Activated T-helper 9 cell treated with anti-CD3 and anti-CD28 coated beads, Interleukin-2, amount 50 U/mL, for 16 hours (primary cell): Measurements from ENCODE around the gene ZDHHC4.

Source experiments
- DNase-seq: peaks from one replicate; pipeline ENCODE4 v3.0.0-alpha.2; 2020; ENCODE audit warnings: low read depth

The ZDHHC4 gene

DNA sequence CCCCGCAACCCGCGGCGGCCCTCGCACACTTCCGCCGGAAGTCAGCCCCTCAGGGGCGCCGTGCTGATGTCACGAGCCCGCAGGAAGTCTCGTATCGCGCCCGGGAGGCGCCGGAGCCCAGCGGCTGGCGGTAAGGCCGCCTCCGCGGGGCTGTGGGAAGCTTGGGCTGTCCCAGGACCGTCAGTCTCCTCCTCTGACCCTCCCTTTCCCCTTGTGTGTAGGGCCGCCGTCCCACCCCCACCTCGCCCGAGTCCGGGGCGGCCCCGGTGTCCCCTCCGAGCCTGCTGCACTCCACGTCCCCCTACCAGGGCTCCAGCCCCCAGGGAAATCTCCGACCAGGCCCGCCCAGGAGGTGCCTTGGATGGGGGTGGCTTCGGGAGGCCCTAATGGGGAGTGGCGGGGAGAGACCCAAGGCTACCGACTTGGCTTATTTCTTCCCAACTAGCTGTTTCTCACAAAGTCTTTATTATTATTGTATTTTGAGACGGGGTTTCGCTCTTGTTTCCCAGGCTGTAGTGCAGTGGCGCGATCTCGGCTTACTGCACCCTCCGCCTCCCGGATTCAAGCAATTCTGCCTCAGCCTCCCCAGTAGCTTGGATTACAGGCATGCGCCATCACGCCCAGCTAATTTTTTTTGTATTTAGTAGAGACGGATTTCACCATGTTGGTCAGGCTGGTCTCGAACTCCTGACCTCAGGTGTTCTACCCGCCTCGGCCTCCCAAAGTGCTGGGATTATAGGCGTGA, at the start of gene ZDHHC4:
Gene ZDHHC4, plus strand, starts transcription at position 86 of the 745 bp plus-strand sequence. CDS start 3,108 bp downstream, outside the sequence.
- DNase-seq = peak; percentile 84

DNA sequence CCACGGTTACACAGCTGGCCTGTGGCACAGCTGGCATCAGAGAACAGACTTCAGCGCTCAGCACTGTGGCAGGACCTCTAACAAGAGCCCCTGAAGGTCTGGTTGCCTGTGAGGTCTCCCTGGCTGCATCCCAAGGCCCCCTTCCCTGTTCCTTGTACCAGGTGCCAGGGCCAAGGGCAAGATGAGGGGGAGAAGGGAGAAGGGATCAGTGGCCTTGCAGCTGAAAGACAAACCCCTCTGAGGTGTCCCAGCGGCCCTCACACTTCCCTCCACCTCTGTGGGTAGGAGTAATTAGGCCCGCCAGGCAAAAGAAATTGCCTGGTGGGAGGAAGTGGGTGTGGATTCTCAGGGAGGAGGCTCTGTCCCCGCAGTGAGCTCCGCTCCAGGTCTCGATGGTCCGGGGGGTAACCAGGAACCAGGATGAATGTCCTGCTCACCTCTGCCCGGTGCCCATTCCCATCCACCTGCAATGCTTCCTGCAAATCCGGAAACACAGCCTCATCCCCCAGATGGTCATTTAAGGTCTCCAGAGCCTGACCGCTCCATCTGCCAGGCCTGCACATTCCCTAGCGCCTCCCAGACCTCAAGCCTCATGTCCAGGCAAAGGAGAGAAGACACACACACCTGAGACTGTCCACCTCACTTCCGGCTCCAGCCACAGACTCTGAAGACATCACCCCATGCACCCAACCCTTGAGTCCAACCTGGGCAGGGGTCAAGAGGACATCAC, 48.7 kb upstream of the ZDHHC4 start:
- DNase-seq = no peak

DNA sequence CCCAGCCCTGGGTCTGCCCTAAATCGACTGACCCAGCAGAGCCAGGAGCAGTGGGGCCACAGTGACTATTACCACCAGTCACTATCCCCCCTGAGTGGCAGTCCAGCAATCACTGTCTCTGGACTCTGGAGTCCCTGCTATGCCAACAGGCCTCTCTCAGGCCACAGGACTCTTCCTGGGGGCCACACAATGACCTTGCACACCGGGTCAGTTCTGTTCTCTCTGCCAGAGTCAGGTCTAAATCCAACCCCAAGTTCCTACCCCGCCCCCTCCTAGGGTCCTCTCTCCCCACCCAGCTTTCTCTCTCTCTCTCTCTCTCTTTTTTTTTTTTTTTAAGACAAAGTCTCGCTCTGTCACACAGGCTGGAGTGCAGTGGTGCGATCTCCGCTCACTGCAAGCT, 47.6 kb upstream of the ZDHHC4 start:
- no peak for DNase-seq

DNA sequence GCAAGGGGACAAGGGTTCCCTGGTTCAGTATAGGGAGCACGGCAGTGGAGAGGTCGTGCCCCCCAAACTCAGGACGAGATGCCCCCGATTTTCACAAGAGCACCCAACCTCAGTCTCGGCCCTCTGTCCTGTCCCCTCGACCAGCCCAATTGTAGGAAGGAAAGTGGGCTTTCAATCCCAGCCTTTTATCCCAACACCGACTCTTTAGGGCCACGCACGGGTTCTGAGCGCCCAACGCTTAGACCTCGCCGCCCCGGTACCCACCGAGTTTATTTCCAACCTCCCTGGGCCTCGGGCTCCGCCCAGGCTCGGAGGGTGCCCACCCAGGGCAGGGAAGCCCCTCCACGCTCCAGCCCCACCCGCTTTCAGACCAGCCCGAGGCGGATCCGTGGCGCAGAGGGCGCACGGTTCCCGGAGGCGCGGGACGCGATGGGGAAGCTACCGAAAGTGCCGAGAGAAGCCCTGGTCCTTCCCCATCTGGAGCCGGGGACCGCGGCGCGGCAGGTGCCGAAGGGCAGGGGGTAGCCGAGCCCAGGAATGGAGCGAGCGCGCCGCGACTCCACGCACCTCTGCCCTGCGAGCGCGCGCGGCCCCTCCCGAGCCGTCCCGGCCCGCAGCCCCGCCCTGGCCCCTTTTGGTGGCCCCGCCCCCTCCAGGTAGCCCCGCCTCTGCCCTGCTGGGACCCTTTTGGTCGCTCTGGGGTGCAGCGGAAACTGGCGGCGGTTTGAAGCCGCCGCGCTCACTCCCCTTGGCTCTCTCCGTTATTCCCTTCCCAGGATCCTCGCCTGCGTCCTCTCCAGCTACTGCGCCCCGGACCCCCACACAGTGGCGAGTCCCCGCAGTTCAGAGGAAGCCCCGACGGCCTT, 46.4 kb upstream of the ZDHHC4 start:
- peak; percentile 29 for DNase-seq

DNA sequence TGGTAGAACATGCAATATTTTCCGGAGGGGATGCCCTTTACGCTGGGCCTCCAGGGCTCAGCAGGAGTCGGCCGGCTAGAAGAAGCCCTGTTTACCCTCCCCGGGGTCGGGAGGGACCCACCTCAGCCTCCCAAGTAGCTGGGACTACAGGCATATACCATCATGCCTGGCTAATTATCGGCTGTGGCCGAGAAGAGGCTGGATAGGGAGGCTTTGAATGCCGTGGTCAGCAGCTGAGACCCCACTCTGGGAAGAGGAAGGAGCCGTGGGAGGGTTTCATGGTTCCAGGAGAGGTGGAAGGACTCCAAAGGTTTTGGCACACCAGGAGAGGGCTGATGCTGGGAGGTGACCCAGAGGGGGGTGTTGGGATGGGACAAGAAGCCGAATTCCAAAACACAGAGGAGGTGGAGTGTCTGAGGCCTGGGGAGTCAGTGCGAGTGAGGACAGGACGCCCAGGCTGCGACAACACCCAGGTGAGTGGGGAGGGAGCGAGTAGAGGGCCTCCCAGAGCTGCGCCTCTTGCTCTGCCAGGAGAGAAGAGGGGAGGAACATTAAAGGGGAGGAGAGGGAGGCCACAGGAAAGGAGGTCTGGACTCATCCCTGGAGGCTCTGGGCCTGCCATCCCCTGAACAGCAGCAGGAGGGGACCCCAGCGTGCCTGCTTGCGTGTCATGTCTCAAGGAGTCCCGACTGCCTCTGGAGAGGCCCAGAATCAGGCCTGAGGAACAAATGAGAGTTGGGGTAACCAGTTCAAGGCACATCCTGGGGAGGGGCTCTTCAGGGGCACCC, 45.6 kb upstream of the ZDHHC4 start:
- DNase-seq = no peak

DNA sequence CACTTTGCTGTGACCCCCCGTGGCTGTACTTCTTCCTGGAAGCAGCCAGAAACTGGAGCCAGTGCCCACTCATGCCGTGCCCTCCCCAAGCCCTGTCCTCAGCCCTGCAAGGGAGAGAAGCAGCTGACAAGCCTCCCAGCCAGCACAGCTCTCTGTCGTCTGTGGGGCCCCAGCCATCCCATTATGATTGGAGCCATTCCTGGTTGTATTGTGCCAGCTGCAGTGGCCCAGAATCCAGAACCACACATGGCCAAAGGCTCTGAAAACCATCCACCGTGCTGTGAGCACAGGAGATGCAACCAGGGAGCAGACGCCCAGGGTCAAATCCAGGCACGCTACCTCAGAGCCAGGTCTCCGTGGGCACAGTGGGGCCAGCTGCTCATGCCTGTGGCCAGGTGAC, 44.7 kb upstream of the ZDHHC4 start:
- no peak for DNase-seq

DNA sequence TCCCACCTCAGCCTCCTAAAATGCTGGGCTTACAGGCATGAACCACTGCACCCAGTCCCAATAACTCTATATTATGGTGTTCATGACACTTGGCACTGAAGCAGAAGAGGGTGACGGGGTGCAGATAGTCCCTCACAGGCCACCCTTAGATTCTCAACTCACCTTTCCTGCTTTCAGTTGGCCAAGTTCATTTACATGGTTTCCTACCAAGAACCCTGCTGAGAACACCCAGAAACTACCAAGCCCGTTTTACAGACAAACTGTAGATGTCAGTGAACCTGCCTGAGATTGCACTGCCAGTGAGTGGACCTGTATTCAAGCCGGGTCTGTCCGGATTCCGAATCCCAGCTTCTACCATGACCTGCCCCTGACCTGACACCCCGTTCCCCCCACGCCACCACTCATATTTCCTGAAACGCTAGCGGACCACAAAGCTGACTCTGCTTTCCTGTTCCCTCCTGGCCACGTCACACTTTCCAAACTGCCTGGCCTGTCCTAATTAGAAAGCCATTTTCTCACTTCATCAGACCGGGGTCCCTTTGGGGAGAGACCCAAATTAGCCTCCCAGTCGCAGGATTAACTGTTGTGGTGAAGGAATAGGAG, 43.3 kb upstream of the ZDHHC4 start:
- peak; percentile 18 for DNase-seq

DNA sequence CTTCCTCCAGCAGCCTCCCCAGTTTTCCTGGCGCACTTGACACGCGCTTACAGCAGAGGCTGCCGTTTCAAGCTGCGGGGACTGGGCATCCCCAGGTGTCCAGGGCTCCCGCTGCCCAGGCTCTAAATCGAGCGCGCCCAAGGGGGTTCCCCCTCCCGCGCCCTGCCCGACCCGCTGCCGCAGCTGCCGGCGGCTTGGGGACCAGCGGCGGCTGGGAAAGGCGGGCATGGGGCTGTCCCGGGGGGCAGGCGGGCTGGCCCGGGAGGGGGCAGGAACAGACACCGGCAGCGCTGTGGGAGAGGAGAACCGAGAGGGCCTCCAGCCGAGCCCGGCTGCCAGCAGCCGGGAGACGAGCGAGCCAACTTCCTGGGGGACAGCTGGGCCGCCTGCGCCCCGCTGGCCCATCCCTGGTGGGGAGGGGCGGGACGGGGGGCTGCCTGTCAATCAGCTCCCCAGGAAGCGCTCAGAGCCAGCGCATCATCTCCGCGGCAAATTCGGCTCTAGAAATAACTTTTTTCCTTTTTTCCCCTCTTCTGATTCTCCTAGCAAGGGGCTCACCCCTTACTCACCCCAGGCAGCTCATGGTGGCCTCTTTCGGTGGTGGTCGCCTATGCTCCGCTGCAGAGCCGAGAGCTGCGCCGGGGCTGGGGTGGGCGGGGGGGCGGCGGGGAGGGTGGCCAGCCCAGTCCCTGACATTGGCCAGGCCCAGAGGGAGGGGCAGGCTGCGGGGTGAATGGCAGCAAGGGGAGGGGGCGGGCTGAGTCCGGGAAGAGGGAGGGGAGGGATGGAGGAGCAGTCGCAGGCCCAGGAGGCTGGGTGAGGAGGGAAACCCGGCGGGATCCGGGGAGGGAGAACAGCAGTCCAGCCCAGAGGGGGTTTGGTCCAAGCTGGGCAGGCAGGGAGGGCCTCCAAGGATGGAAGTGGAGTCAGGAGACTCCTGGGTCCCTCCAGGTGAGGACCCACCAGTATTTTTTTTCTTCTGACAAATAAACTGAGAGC, 40.7 kb upstream of the ZDHHC4 start:
- no peak for DNase-seq

DNA sequence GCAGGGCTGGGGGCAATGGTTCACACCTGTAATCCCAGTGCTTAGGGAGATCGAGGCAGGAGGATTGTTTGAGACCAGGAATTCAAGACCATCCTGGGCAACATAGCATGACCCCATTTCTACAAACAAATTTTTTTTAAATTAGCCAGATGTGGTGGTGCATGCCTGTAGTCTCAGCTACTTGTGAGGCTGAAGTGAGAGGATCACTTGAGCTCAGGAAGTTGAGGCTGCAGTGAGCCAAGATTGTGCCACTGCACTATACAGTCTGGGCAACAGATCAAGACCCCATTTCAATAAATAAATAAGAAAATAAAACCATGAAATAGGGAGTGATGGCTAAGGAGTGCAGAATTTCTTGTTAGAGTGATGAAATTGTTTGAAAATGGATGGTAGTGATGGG, 34.9 kb upstream of the ZDHHC4 start:
- no peak for DNase-seq

DNA sequence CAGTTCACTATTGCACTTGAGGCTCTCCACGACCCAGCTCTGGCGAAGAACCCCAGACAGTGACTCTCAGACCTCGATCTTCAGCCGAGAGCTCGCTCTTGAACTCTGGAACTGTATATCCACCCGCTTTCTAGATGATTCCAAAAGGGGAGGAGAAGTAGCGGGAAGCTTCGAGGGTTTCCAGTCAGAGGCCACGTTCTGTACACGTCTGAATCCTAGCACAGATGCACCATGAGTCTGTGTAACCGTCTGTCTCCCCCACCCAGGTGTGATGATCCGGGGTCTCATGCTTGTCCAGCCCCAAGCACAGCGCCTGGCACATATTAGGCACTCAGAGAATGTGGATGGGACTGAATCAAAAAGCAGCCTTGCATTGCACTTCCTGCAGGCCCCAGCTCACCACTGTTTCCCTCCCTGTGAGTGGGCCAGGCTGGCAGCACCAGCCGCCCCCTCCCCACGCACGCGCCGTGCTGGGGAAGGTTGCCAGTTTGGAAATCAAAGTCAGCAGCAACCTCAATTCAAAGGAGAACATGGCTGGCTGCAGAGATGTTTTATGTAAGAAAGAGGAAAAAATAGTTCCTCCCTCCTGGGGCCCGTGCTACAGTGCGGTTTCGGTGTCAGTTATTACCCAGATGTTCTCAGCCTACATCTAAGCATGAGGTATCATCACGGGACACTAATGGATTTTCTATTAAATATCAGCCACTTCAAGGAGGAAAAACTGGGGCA, 31.7 kb upstream of the ZDHHC4 start:
- DNase-seq = no peak

DNA sequence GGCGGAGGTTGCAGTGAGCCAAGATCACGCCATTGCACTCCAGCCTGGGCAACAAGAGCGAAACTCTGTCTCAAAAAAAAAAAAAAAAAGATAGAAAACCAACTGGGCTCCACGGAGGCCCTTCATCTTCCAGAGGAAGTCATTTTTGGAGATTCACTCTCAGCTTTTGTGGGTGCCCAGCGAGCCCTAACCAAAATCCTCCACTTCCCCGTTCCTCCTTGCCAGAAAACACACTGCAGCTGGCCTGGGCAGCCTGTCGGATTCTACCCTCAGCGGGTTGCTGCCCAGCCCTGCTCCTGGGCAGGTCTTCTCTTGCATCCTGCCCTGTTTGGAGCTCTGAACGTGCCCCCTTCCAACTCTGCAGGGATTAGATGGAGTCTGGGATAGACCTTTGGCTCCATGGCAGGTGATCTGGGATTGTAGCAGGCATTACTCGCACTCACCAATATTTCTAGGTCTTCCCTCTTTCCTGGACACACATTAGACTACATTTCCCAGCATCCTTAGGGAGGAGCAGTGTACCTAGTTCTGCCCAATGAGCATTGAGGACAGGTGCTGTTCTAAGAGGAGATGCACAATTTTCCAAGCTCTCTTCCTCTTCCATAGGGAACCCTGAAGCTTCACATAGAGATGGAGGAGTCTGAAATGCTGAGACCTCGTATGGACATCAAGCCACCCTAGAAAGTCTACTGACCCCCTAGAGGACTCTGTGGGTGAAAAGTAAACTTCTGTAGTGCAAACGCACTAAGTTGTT, 30.6 kb upstream of the ZDHHC4 start:
- DNase-seq = no peak

DNA sequence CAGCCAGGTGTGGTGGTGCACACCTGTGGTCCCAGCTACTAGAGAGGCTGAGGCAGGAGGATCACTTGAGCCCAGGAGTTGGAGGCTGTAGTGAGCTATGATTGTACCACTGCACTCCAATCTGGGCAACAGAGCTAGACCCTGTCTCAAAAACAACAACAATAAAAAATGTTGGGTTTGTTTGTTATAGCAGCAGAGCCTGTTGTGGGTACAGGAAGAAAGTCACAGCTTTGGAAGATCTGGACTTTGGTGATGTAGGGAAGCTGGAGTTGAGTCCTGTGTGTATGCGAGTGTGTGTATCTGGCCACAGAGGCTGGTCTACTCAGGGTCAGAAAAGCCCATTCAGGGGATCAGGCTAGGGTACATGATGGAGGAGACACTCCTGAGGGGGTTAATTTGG, 29.9 kb upstream of the ZDHHC4 start:
- no peak for DNase-seq

DNA sequence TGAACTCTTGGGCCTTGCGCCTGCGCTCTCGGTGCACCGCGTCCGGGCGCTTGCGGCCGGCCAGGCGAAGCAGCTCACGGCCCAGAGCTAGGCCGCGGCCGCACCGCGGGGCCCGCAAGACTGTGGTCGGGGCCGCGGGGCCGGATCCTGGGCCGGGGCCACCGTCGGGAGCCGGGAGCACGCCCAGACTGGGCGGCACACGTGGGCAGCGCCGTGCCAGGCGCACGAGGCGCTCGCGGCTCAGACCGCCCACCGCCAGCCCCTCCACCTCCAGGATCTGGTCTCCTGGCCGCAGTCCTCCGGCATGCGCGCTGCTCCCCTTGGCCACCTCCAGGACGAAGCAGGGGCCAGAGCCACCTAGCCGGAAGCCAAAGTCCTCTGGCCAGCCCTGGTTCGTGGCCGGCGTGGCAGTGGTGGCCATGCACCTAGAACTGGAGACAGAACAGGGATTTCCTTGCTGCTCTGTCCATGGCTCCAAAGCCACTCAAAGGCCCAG, 26.2 kb upstream of the ZDHHC4 start, which contains the start of gene GRID2IP:
Gene GRID2IP, minus strand, starts transcription at position 446 of the 496 bp plus-strand sequence. Its CDS starts 25 bp downstream, at position 421.
- DNase-seq = no peak

DNA sequence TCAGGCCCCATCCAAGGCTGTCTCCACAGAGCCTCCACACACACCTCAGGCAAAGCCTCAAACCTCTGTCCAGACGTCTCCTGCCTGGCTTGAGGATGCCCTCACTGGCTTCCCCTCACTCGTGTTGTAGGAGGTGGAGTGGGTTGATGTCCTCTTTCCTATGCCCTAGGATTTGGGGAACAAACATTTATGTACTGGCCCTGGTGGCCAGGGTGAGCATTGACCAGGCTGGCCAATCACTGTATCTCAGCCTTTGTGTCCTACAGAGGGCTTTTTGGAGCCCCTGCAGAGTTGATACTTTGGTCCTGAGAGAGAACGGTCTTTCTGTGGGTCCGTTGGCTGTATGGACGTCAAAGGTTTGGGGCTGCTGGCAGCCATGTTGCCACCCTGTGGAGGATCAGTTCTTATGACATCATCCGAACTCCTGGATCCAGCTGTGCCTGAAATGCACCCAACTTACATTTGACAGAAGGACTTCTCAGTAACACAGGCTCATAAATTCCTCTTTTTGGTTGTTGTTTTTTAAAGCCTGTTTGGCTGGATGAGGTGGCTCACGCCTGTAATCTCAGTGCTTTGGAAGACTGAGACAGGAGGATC, 23.7 kb upstream of the ZDHHC4 start:
- DNase-seq = no peak

DNA sequence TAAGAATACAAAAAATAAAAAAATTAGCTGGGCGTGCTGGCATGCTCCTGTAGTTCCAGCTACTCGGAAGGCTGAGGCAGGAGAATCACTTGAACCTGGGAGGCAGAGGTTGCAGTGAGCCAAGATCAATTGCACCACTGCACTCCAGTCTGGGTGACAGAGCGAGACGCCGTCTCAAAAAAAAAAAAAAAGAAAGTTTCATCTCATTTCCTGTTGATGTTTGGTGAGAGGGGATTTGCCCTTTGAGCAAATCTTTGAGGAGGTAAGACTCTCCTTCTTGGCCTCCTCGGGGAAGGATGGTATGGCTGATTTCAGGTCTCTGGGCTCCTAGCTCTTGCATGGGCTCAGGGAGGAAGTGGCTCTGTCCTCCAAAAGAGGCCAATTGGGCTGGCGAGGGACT, 22.4 kb upstream of the ZDHHC4 start:
- no peak for DNase-seq

DNA sequence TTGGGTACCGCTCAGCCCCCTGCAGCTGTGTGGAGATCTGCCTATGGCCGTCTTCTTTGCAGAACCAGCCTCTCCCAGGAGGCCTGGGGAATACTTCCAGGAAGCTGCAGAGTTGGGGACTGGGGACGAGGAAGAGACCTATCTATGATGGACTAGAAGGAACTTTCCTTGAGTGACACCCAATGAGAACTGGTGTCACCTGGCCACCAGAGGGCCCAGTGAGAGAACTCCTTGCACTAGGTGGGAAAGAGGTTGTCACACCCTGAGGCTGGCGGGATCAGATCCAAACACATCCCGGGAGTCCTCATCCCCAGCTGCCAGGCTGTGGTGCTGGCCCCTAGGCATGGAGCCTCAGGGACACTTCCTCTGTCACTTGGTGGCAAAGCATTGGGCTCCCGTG, 21.1 kb upstream of the ZDHHC4 start:
- DNase-seq = no peak

DNA sequence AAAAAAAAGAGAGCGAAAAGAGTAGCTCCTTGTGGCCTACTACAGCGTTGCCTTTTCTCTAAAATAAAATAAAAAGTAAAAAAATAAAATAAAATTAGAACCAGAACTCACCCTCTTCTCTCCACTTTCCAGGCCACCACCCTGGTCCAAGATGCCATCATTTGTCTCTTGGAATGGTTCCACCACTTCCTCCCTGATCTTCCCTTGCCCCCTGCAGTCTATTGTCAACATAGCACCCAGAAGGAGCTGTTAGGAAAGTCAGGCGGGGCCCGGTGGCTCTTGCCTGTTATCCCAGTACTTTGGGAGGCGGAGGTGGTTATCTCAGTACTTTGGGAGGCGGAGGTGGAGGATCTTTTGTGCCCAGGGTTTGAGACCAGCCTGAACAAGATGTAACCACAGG, 18.4 kb upstream of the ZDHHC4 start:
- no peak for DNase-seq

DNA sequence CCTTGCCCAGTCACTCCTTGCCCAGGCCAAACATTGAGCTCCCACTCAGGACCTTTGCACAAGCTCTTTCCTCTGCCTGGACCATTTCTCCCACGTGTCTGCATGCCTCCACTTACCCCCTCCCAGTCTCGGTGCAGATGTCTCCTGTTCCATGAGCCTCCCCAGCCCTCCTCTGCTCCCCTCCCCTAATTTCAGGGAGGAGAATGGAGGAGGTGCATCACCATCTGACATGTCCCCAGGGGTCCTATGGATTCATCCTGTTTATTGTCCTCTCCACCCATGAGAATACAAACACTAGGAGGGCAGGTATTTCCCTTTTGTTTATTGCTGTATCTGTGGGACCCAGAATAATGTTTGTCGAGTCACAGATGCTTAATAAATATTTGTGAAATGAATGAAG, 17.4 kb upstream of the ZDHHC4 start:
- no peak for DNase-seq
